Gastrocnemius medialis (tissue), 4 donors: ENCODE measurements around the gene COL6A3.

ENCODE experiments used
- POLR2A ChIP-seq, 2 donors: fragments of 450-650 bp; IDR thresholded peaks; one replicate each; pipeline ENCODE4 v1.6.1; 2017; ENCODE audit warnings: antibody characterized with exemption in 2 of 2, mild to moderate bottlenecking in 2 of 2, moderate library complexity in 2 of 2
- TF ChIP-seq, protein P1 (sequence below), 5 experiments: fragments of 450-650 bp in 3 of 5; fragments of 200-600 bp in 2 of 5; sonication (generic) in 2 of 5; IDR thresholded peaks in 4 of 5; conservative IDR thresholded peaks in 1 of 5; 1 replicate in 4 of 5; 2 replicates in 1 of 5; pipeline ENCODE4 v1.5.1; 2016 to 2019; ENCODE audit warnings: antibody characterized with exemption in 5 of 5, mild to moderate bottlenecking in 3 of 5, moderate library complexity in 3 of 5

DNA sequence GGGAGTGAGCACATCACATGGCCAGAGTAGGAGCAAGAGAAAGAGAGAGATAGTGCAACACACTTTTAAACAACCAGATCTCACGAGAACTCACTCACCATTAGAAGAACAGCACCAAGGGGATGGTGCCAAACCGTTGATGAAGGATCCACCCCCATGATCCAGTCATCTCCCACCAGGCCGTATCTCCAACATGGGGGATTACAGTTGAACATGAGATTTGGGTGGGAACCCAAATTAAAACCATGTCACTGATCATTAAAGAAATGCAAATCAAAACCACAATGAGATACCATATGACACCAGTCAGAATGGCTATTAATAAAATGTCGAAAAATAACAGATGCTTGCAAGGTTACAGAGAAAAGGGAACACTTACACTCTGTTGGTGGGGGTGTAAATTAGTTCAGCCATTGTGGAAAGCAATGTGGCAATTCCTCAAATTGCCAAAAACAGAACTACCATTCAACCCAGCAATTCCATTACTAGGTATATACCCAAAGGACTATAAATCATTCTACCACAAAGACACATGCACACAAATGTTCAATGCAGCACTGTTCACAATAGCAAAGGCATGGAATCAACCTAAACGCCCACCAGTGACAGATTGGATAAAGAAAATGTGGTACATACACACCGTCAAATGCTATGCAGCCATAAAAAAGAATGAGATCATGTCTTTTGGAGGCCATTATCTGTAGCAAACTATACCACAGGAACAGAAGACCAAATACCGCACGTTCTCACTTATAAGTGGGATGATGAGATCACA, 137.1 kb downstream of the COL6A3 start:
- TF ChIP-seq, protein P1, sequence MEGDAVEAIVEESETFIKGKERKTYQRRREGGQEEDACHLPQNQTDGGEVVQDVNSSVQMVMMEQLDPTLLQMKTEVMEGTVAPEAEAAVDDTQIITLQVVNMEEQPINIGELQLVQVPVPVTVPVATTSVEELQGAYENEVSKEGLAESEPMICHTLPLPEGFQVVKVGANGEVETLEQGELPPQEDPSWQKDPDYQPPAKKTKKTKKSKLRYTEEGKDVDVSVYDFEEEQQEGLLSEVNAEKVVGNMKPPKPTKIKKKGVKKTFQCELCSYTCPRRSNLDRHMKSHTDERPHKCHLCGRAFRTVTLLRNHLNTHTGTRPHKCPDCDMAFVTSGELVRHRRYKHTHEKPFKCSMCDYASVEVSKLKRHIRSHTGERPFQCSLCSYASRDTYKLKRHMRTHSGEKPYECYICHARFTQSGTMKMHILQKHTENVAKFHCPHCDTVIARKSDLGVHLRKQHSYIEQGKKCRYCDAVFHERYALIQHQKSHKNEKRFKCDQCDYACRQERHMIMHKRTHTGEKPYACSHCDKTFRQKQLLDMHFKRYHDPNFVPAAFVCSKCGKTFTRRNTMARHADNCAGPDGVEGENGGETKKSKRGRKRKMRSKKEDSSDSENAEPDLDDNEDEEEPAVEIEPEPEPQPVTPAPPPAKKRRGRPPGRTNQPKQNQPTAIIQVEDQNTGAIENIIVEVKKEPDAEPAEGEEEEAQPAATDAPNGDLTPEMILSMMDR (IDR thresholded peaks at IDR 0.05 in 4 of 5, conservative IDR thresholded peaks at IDR 0.05 in 1 of 5): no peak
- no peak for TF ChIP-seq POLR2A (IDR thresholded peaks at IDR 0.05)
